ENCODE results near the gene PZP.

Gene PZP

GRCh38 chr12:9122091-9122609 is 86.0 kb downstream of the PZP start:
- DNase-seq: no peak

GRCh38 chr12:9120487-9121184 is 87.6 kb downstream of the PZP start:
- DNase-seq: no peak

- no peak for DNase-seq
These were observed 90.0 kb downstream of the PZP start for GRCh38 chr12:9118158-9118557.

- no peak for DNase-seq
These were observed 92.2 kb downstream of the PZP start, which contains the start of gene A2M for GRCh38 chr12:9115731-9116559. Gene A2M, minus strand, starts transcription at chr12:9115919. Its CDS starts 70 bp downstream, at chr12:9115849.

DNA sequence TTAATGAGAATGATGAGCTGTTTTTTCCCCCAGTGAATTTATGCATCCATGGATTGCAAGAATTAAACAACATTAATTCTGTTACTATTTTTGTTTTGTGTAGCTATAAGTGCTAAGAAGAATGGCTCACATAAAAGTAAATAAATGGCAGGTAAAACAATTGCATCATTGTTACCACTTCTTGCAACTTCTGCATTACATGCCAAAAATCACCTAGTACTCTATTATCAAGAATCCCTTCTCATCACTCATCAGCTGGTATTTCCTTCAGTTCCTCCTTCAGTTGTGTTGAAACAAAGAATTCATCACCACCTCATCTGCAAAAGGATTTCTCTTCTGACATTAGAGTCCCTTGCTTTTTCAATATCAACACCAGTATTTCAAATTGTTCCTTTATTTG is 93.2 kb downstream of the PZP start:
- DNase-seq: no peak

- DNase-seq: no peak
These were observed 94.2 kb downstream of the PZP start for GRCh38 chr12:9113987-9114309.

- DNase-seq: no peak
These were observed 94.8 kb downstream of the PZP start for GRCh38 chr12:9113296-9113986.

DNA sequence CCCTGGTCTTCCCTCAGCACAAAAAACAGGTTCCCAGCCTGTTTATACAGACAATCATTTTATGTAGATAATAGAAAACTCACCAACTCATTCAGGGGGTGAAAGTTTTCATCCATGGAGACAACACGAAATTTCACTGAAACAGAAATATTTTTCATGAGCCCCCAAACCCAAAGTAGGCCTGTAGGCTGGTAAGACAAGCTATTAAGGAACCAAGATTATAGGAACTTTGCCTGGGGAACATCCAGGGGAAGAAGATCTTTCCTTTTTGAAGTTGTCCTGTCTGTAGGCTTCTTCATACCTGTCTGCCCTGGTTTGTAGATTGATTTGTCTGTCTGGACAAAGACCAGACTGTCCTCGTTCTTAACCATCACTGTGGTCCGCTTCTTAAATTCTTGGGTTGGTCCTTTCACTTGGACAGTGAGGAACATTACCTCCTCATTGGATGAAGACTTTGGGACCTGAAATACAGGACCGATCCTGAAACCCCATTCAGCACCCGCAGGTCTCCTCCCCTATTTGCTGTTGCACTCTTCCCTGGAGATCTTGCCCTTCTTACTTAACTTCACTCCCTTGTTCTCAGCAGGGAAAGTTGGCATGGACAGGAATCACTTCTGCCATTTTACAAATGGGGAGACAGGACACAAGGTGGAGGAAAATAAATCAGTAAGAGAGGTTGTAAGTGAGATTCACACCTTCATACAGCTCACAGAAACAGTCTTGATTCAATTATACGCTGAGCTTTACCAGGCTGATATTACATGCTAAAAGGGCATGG is 95.9 kb downstream of the PZP start:
- DNase-seq: no peak

DNA sequence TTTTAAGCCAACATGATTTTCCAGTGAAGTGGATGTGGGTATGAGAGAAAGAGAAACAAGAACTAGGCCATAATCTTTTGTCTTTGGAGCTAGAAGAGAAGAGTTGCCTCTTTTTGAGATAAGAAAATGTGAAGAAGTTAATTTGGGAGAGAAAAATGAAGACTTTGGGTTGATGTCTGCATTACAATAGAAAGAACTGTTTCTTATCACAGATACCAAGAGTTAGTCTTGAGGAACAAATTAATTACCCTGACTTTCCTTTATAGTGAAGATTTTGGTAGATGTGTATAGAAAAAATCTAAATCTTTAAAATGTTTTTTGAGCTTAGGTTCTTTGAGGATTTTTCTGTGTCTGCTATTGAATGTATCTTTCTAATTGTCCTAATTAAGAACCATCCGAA is 96.7 kb downstream of the PZP start:
- DNase-seq: no peak

- DNase-seq: no peak
These were observed 98.3 kb downstream of the PZP start for GRCh38 chr12:9109737-9110491.

DNA sequence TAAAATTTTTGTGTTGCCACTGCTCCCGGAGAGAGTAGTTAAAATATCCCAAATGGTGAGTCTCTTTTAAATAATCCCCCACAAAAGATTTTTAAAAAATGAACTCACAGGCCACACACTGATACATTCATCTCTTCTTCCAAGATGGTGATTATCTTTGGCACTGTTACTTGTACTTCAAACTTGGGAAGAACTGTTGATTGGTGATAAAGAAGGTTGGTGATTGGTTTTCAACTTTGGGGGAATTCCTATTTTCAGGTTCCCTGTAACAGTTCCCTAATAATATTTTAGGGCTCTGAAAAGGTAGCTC is 99.0 kb downstream of the PZP start:
- no peak for DNase-seq

DNA sequence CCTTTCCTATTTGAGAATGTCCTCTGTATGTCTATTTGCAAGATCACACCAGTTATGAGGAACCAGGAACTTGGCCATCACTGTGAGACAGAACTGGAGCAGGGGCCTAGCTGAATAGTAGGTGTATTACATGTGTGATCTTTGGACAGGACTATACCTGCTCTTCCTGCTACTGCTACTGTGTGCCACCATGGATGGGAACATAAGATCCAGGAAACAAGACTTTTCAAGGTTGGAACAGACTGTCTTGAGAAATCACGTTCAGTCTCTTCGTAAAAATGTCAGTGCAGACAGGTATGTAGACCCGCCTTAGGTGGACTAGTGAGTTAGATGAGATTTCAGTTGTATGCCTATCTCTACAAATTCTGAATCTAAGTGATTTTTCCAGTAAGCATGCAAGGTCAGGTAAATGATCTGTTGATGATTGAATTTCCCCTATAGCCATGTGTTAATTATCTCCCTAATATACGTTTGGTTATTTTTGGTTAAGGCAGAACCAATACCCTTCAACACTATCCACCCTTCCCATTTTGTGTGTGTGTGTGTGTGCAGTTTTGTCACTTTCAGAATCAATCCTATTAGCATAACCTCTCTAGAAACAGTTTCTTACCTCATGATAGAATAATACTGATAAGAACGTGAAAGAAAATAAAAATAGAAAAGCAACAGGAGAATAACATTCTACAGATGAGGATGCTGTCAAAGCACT is 99.5 kb downstream of the PZP start:
- DNase-seq: no peak

DNA sequence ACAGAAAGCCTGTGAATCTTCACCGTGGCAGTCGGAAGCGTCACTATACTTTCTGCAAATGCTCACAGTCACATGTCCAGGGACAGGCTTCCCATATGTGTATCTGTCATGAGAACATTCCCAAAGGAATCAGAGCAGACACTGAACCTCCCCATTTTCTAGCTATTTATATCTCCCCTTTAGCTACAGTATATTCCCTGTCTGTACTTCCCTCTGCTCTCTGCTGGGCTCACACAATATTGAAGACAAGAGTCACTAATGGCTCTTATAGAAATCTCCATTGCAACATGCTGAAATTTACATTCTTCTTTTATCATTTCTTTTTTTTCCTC is 100.7 kb downstream of the PZP start:
- DNase-seq: no peak

GRCh38 chr12:9106610-9107541 is 101.3 kb downstream of the PZP start:
- DNase-seq: no peak

DNA sequence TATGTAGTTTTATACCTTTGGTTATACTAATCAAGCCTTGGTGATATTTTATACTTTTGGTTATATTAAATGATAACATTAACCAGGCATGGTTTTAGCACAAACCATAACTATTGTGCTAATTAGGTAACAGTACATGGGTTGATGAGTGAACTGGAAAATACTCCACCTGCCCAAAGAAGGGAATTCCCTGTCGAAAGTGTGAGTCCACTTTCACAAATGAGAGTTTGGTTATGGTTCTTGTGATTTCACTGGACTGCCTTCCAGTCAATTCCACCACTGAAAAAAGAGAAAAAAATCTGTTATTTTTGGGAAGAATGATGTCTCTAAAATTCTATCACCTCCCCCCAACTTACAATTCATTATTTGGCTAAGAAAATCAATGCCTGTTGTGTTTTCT is 102.1 kb downstream of the PZP start:
- no peak for DNase-seq

DNA sequence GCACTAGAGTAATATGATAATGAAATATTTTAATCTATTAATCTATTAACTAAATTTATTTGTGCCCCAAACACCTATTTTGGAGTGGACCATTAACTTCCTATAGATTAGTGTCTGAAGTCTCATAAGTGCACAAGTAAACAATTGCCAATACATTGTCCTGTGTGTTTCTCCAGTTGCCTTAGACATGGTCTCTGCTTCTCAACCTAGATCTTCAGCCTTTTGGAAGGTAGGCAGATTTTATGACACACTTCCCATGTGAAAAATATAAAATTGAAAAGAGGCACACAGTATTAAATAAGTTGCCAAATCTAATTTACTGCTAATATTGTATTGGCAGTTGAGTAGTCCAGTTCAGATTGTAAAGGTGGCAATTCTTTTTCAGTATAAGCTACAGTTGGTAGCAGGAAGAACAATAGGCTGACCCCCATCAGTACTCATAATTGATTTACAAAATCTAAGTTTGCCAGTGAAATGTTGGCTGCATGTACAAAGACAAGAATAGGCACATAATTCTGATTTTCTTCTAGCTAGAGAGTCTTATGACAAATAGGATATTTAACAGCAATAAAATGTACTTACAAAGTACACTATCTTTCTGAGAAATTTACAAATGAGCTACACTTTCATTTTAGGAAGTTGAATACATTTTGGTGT is 103.3 kb downstream of the PZP start:
- DNase-seq: no peak

DNA sequence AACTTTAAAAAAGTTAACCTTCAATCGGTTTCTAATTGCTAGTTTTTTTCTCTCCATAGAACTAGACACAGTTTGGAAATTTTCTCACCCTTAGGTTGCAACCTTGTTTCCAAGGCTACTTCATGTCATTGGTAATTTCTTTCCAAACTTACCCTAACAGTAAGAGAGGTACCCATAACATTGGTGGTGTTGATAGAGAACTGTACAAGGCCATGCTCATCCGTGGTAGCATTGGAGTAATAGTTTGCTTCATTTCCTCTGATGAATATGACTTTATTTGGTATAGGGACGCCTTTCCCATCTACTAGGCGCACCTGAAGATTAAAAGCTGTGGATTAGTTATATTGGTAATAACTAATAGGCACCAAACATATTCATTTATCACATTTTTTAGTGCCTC is 104.1 kb downstream of the PZP start:
- no peak for DNase-seq

GRCh38 chr12:9103050-9103849 is 104.9 kb downstream of the PZP start:
- no peak for DNase-seq

GRCh38 chr12:9101018-9101687 is 107.0 kb downstream of the PZP start:
- DNase-seq: no peak

Measured in NCI-H2029 treated with DMSO at 0.1 percent for 48 hours (cell line).